HCT116 (cell line): Measurements from ENCODE around the gene SNAP91. TPM values are rescaled to one million over a fixed set of nuclear protein-coding genes. Genes with fewer than 3 reads are reported as not detected.

Source experiments
- ATAC-seq: fragments of 200-7000 bp; cut with Tn5 transposase; 2 replicates; pipeline ENCODE4 v1.9.1; 2020; ENCODE audit warnings: mild to moderate bottlenecking, moderate library complexity
- Bru-seq: library from RNA; stranded (reverse); fragments of 400-500 nt; gene quantifications from one replicate; lab custom pipeline; 2021; lab: Mats Ljungman, UMichigan
- BruChase-seq, 2 experiments: library from RNA; stranded (reverse); fragments of 400-500 nt; gene quantifications; one replicate each; lab custom pipeline; 2021; lab: Mats Ljungman, UMichigan
- BruUV-seq: library from RNA; stranded (reverse); fragments of 400-500 nt; replicated peaks from 2 replicates; lab custom pipeline; 2021; lab: Mats Ljungman, UMichigan
- CTCF ChIA-PET: fragments of 300-600 bp; sonication (Branson Sonifier 250); formaldehyde crosslinking; loops from one replicate; lab custom pipeline; 2021; ENCODE audit warnings: antibody characterized with exemption; lab: Charles Lee
- POLR2A ChIA-PET: fragments of 300-600, 350-600 bp; sonication (Branson Sonifier 250); formaldehyde crosslinking; loops from one replicate; lab custom pipeline; 2021; ENCODE audit warnings: antibody characterized with exemption; lab: Charles Lee
- RAD21 ChIA-PET, 2 experiments: fragments of 300-600 bp; sonication (Branson Sonifier 250); formaldehyde crosslinking; loops; one replicate each; lab custom pipeline; 2023; ENCODE audit warnings: low total read pairs in 2 of 2; ENCODE audit not compliant: uncharacterized antibody in 2 of 2, unreplicated experiment in 2 of 2, low non-redundant PET in 1 of 2; lab: Charles Lee
- DNase-seq: peaks from one replicate; pipeline ENCODE4 v3.0.0-alpha.2; 2010; ENCODE audit warnings: low read depth, low spot score
- H2AFZ ChIP-seq: fragments of 200-600 bp; shearing (Covaris generic), sonication (generic); 2 replicates; pipeline ENCODE4 v1.6.1; 2017; ENCODE audit warnings: low read depth, mixed run types, mixed read lengths, antibody characterized with exemption, low read length; ENCODE audit not compliant: poor library complexity, severe bottlenecking
- H3K27ac ChIP-seq: 2 replicates; pipeline ENCODE4 v1.5.1; 2012; ENCODE audit warnings: low read depth, low read length
- H3K27me3 ChIP-seq: fragments of 200-600 bp; sonication (generic); 2 replicates; pipeline ENCODE4 v1.6.1; 2016; ENCODE audit warnings: mixed run types, low read length, mixed read lengths; ENCODE audit not compliant: insufficient read depth
- H3K36me3 ChIP-seq, 2 experiments: fragments of 200-500 bp in 1 of 2; fragments of 200-600 bp in 1 of 2; sonication (Bioruptor generic) in 1 of 2; sonication (generic) in 1 of 2; 2 replicates each; pipeline versions ENCODE4 v1.5.1 to v1.6.1; 2014 to 2016; ENCODE audit warnings: low read length in 2 of 2, inconsistent platforms in 1 of 2, mixed read lengths in 1 of 2, mixed run types in 1 of 2; ENCODE audit not compliant: insufficient read depth in 2 of 2, control insufficient read depth in 1 of 2
- H3K4me1 ChIP-seq, 2 experiments: fragments of 200-600 bp in 1 of 2; sonication (generic) in 1 of 2; 2 replicates each; pipeline versions ENCODE4 v1.5.1 to v1.6.1; 2012 to 2017; ENCODE audit warnings: low read length in 2 of 2, inconsistent platforms in 1 of 2, mild to moderate bottlenecking in 1 of 2, mixed read lengths in 1 of 2, mixed run types in 1 of 2, moderate library complexity in 1 of 2; ENCODE audit not compliant: insufficient read depth in 2 of 2, control insufficient read depth in 1 of 2
- H3K4me2 ChIP-seq: fragments of 200-600 bp; sonication (generic); 2 replicates; pipeline ENCODE4 v1.6.1; 2017; ENCODE audit warnings: mixed run types, low read length, mixed read lengths
- H3K4me3 ChIP-seq, 2 experiments: fragments of 200-600 bp in 1 of 2; sonication (generic) in 1 of 2; replicated peaks in 1 of 2; 2 replicates each; pipeline ENCODE4 v1.5.1; 2011 to 2016; ENCODE audit warnings: low read length in 2 of 2, control low read depth in 1 of 2, low read depth in 1 of 2, mild to moderate bottlenecking in 1 of 2, mixed read lengths in 1 of 2, mixed run types in 1 of 2
- H3K79me2 ChIP-seq: fragments of 200-600 bp; sonication (generic); 2 replicates; pipeline ENCODE4 v1.6.1; 2017; ENCODE audit warnings: mild to moderate bottlenecking, mixed run types, low read length, moderate library complexity, mixed read lengths; ENCODE audit not compliant: insufficient read depth
- H3K9ac ChIP-seq: fragments of 200-600 bp; sonication (generic); 2 replicates; pipeline ENCODE4 v1.6.1; 2016; ENCODE audit warnings: low read length, mixed read lengths
- H3K9me2 ChIP-seq: fragments of 200-600 bp; sonication (generic), shearing (Covaris generic); 2 replicates; pipeline ENCODE4 v1.6.1; 2017; ENCODE audit warnings: mixed run types, mild to moderate bottlenecking, moderate library complexity; ENCODE audit not compliant: insufficient read depth
- H3K9me3 ChIP-seq, 2 experiments: fragments of 200-500 bp in 1 of 2; fragments of 200-600 bp in 1 of 2; sonication (Bioruptor generic) in 1 of 2; sonication (generic) in 1 of 2; 2 replicates each; pipeline ENCODE4 v1.6.1; 2014 to 2017; ENCODE audit warnings: low read length in 2 of 2, mixed read lengths in 2 of 2, inconsistent platforms in 1 of 2, low read depth in 1 of 2, mild to moderate bottlenecking in 1 of 2, mixed run types in 1 of 2, moderate library complexity in 1 of 2; ENCODE audit not compliant: control insufficient read depth in 1 of 2, insufficient read depth in 1 of 2
- H4K20me1 ChIP-seq: fragments of 200-600 bp; sonication (generic), shearing (Covaris generic); 2 replicates; pipeline ENCODE4 v1.6.1; 2017; ENCODE audit warnings: mixed run types, mild to moderate bottlenecking, moderate library complexity; ENCODE audit not compliant: insufficient read depth
- ZBTB33 ChIP-seq: IDR thresholded peaks from 2 replicates; pipeline ENCODE4 v1.6.1; 2011; ENCODE audit warnings: mild to moderate bottlenecking, low read length, moderate library complexity; ENCODE audit not compliant: insufficient replicate concordance; ENCODE audit errors: extremely low read depth
- intact Hi-C: fragments of 100-400 bp; cut with micrococcal nuclease; formaldehyde crosslinking; loops from 2 replicates; pipeline ENCODE4 v1.10.0; 2022
- long read RNA-seq: library from polyadenylated mRNA; unstranded; transcript quantifications from one replicate; pipeline ENCODE4 v2.0.0, GENCODE V29; 2021; ENCODE audit not compliant: unreplicated experiment
- polyA plus RNA-seq: library from polyadenylated mRNA; unstranded; fragments of >200 nt; gene quantifications from 2 replicates; pipeline ENCODE4 v1.2.1, GENCODE V29; 2012; ENCODE audit warnings: missing spikeins
- total RNA-seq: library from RNA; stranded (reverse); gene quantifications from one replicate; pipeline ENCODE4 v1.2.1, GENCODE V29; 2021; ENCODE audit not compliant: unreplicated experiment

The SNAP91 gene, protein sequence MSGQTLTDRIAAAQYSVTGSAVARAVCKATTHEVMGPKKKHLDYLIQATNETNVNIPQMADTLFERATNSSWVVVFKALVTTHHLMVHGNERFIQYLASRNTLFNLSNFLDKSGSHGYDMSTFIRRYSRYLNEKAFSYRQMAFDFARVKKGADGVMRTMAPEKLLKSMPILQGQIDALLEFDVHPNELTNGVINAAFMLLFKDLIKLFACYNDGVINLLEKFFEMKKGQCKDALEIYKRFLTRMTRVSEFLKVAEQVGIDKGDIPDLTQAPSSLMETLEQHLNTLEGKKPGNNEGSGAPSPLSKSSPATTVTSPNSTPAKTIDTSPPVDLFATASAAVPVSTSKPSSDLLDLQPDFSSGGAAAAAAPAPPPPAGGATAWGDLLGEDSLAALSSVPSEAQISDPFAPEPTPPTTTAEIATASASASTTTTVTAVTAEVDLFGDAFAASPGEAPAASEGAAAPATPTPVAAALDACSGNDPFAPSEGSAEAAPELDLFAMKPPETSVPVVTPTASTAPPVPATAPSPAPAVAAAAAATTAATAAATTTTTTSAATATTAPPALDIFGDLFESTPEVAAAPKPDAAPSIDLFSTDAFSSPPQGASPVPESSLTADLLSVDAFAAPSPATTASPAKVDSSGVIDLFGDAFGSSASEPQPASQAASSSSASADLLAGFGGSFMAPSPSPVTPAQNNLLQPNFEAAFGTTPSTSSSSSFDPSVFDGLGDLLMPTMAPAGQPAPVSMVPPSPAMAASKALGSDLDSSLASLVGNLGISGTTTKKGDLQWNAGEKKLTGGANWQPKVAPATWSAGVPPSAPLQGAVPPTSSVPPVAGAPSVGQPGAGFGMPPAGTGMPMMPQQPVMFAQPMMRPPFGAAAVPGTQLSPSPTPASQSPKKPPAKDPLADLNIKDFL
- total RNA-seq (not detected), Bru-seq, nascent RNA (percentile 5 among the genes with signal in this experiment), BruChase-seq, experiment 1, labeled RNA remaining after a 6-hour chase (percentile 3 among the genes with signal in this experiment), BruChase-seq, experiment 2, labeled RNA remaining after a 2-hour chase (percentile 2 among the genes with signal in this experiment)
- not detected in 2 replicates for polyA plus RNA-seq
- long read RNA-seq, result 0 reads

GRCh38 chr6:83708970-83709747 is at the start of gene SNAP91:
SNAP91 (minus strand) TSS chr6:83709101; CDS start chr6:83707927, 1,174 bp downstream.
- no peak for ATAC-seq
- no TSS peak for BruUV-seq
- TF ChIP-seq ZBTB33, result no peak
- H3K4me3 ChIP-seq, result no peak within 1 kb of the TSS
- ChIA-PET POLR2A (no interaction called here), CTCF (no interaction called here), RAD21 (no interaction called here)
- no peaks in the 10 kb centered on the region for H3K27me3 ChIP-seq
- no peak within 1 kb of the TSS for H3K9ac ChIP-seq
- H3K9me3 ChIP-seq, result peaks cover 0 to 3% of the 10 kb centered on the region in 2 experiments; a peak in 2 of 4 replicates
- no peak for DNase-seq
- intact Hi-C loops, result no loop called here
- H3K79me2 ChIP-seq, result no peaks in the 10 kb centered on the region
- H2AFZ ChIP-seq, result no peak within 1 kb of the TSS
- H4K20me1 ChIP-seq, result no peaks in the 10 kb centered on the region
- H3K4me1 ChIP-seq, result no peaks in the 10 kb centered on the region
- H3K27ac ChIP-seq, result no peak within 1 kb of the TSS
- no peaks in the 10 kb centered on the region for H3K36me3 ChIP-seq
- no peak within 1 kb of the TSS for H3K4me2 ChIP-seq
- H3K9me2 ChIP-seq, result no peaks in the 10 kb centered on the region
